NCI-H187 (cell line): ENCODE measurements around the gene PSMB11.
"Not testable (repeated sequence)": the region's sequence is repeated elsewhere in the genome, so short reads cannot be mapped to it uniquely, and the experiment has no call there.

Source experiments
- DNase-seq, 2 experiments: peaks; one replicate each; lab custom pipeline; 2025; lab: John Stamatoyannopoulos, UW

Gene PSMB11

DNA sequence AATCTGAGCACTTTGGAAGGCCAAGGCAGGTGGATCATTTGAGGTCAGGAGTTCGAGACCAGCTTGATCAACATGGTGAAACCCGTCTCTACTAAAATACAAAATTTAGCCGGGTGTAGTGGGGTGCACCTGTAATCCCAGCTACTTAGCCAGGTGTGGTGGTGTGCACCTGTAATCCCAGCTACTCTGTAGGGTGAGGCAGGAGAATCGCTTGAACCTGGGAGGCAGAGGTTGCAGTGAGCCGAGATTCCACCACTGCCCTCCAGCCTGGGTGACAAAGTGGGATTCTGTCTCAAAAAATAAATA, 28.3 kb upstream of the PSMB11 start:
- DNase-seq = not testable (repeated sequence)

DNA sequence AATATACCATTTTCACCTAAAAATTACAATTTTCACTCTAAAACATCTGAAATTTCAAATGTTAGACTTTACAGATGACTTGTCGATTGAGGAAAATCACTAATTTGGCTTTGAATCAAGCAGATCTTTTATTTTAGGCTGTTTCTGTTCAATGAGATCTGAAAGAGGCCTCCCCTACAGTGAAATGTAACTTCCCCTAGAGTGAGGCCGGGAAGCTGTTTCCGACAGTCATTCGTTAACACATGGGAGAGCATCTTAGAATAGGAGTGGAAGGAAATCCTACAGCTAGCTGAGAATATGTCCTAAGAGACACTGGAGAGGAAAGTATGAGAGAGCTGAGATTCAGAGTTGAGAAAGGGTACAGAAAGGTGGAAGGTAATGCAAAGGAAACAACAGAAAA, 26.4 kb upstream of the PSMB11 start:
- no peak for DNase-seq

DNA sequence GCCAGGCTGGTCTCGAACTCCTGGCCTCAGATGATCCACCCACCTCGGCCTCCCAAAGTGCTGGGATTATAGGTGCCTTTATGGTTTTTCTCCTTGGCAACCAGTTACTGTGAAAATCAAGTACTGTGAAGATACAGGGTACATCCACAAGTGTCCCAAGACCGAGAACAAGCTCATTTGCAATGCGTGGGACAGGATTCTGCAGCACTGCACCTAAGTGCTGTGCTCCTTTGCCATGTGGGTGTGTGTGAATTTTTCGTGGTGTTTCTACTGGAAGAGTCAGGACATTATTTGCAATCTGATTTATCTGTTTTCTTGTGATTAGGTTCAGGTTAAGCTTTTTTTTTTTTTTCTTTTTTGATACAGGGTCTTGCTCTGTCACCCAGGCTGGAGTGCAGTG, 24.9 kb upstream of the PSMB11 start:
- DNase-seq = no peak

DNA sequence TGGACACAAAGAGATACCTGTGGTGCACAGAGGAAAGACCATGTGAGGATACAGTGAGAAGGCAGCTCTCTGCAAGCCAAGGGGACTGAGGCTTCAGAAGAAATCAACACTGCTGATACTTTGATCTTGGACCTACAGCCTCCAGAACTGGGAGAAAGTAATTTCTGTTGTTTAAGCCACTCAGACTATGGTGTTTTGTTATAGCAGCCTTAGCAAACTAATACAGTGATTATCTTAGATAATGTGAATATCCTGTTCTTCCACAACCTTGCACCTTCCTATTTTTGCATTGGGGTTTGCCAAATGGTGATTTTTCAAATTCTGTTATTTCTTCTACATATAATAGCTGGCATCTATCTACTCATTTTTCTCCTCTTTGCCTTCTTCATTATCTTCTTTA, 23.9 kb upstream of the PSMB11 start:
- no peak for DNase-seq

DNA sequence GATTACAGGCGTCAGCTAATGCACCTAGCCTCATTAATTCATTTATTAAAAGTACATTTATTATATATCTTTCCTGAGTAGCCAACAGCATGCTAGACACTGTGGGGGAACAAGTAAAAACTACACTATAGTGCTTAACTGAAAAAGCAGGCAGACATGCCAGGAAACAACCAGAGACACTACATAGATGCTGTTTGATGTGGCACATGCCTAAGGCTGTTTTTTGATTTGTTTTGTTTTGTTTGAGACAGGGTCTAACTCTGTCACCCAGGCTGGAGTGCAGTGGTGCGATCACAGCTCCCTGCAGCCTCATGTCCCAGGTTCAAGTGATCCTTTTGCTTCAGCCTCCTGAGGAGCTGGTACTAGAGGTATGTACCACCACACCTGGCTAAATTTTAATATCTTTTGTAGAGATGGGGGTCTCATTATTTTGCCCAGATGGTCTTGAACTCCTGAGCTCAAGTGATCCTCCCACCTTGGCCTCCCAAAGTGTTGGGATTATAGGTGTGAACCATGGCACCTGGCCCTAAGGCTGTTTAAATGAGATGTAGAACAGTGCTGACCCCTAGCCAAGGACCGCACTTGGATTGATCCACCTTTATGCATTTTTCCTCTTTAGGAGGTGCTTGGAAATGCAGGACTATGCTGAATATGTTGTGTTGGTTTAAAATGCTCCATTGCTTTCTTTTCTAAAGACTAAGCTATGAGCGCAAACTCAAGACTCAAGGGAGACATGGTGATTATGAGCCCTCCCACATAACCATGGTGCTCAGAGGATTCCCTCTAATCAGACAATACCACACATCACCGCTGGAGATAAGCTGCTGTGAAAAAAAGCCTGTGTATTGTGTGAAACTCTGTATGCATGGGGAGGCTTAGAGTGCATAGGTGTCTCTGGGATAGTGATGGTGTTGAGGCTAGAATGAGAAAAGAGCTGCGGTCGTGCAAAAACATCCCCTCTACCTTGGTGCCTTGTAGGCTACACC, 21.6 kb upstream of the PSMB11 start:
- no peak for DNase-seq

DNA sequence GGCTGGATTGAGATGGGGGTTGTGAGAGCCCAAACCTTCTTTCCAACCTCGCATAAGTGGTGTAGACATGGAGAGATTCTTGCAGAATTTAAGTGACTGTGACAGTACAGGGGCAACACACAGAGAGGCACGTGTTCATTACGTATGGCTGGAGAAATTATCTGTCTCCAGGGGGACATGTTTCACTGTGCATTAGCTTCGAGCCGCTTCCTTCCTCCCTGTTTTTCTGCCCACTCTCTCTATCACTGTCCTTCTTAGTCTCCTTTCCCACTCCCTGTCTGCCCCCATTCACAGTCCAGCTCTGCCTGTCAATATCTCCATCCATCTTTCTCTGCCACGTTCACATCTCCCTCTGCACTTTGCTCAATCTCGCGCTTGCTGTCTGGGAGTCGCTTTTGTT, 20.6 kb upstream of the PSMB11 start:
- no peak for DNase-seq

DNA sequence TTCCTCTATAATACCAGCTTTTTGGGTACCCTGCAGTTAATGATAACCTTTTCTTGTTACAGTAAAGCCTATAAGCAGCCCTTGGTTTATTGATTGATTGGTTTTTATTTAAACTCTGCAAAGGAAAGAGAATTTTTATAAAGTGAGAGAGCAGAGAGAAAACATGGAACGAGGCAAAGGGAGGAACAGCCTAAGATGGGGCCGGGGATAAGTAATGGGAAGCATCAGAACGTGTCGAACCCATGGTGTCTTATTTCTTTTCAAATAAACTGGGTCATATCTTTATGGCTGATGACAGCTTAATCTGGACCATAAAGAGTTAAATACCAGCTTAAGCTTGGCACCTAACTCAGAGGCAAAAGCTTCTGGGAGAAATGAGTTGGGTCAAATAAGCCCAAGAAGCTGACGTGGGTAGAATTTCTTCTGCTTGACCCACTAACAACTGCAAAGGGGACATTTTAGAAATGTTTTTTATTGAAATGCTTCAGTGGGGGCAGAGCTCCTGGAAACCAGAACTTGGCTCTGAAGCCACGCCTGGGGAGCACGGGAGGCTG, 20.0 kb upstream of the PSMB11 start:
- no peak for DNase-seq

DNA sequence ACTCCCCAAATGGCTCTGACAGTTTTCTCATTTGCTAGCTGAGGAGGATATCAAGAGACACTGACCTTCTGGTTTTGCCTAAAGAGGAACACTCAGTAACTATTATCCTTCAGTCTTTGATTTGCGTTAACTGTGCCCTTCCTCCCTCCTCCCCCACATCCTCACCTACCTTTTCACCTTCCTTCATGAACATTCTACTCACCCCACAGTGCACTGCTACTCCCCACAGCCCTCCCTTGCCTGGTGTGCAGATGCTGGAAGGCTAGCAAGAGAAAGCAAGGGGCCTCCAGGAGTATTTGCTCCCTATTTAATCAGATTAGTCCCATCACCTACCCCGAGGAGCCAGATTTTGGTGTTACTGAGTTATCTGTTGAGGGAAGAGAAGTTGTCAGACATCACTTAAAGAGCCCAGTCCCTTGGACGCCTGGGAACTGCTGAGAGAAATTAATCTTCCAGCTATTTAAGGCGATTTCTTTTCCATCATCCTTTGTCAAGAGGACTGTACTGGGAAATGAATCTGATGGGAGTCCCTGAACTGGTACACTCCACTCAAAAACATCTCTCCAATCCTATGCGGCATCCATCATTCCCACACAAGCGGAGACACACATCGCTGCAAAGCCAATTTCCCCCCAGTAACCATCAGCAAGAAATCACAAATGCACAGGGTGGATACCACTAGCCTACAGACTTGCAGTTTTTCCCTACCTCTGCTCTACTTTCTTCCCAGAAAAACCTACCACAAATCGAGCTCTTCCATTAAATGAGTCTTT, 18.8 kb upstream of the PSMB11 start:
- no peak for DNase-seq

DNA sequence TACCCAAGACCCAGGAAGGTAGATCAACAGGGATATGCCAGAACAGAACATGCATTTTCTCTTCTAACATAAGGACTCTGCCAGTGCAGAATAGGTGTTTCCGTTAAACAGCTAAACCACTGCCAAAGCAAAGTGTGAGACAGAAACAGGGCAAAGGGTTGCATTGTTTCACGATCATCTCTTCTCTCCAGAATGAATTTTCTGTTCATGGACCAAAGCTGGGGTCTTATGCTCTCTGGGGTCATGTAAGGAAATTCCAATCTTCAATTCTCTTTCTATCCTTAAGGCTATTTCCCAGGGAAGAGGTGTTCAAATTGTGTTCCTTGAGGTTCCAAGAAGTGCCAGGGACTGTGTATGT, 18.2 kb upstream of the PSMB11 start:
- DNase-seq = no peak

DNA sequence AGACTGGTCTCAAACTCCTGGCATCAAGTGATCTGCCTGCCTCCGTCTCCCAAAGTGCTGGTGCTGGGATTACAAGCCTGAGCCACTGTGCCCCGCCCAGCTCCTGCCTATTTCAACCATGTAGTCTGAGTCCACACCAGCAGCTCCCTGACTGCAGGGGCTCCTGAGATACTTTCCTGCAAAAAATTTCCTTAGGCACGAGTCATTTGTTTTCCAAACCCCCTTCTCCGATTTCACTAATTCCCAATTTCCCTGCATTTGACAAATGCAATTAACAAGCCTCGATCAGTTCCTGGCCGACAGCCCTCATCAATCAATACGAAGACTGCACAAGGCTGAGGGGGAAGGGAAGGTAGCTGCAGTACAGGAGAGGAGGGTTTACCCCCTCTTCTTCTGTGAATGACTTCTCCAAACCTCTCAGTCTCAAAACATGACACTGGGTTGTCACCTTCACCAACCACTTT, 17.4 kb upstream of the PSMB11 start:
- DNase-seq = no peak

DNA sequence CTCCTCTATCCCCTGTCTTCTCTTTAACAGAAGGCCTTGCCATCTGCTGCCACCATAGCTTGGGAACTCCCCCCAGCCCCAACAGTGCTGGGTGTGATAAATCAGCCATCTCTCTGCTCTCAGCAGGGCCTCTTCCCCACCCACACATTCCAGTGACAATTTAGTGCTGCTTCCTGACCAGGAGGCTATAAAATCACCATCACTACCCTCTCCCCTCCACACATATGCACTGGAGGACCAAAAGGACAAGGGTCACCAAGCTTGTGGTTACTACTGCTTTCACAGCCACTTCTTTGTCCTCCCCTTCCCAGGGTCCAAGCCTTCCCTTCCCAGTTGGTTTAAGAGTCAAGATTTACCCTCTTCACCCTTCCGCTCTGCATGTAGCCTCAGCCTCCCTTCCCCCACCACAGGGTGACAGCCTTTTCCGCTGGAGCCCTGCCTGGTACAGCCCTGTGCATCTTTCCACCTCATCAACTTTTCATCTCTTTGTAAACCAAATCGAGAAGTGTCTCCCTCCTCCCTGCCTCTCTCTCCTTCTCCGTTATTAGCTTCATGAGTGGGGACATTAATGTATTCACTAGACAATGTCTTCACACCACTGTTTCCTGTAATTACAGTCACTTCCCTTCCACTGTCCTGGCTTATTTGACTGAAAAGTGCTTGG, 16.7 kb upstream of the PSMB11 start:
- DNase-seq = no peak

DNA sequence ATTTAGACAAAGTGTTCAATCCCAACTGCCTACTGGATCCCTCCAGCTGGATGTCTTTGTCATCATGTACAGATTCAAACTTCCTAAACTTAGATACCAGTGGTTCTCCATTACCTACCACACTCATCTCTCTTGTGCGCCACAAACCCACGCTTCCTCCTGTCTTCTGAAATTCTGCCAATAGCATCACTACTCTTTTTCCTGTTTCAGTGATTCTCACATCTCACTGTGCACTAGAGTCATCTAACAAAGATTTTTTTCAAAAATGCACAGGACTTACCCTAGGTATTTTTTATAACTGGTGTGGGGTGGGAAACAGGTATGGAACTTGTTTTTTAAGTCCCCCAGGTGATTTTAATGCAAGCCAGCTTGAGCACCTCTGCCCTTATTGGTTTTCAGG, 13.2 kb upstream of the PSMB11 start:
- DNase-seq = no peak

DNA sequence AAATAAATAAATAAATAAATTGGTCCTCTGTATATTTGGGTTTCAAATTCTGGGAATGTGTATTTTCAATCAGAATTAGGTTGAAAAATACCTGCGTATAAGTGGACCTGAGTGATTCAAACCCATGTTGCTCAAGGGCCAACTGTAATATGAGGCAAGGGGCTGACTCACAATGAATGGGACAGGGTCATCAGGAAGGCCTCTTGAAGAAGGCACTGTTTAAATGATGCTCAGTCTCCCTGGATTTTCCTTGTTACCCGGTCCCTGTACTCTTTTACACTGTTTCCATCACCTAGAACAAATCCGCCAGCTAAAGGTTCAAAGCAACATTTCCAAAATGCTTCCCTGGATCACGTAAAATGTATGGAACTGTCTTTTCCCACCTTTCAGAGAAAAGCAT, 11.1 kb upstream of the PSMB11 start:
- DNase-seq = no peak

DNA sequence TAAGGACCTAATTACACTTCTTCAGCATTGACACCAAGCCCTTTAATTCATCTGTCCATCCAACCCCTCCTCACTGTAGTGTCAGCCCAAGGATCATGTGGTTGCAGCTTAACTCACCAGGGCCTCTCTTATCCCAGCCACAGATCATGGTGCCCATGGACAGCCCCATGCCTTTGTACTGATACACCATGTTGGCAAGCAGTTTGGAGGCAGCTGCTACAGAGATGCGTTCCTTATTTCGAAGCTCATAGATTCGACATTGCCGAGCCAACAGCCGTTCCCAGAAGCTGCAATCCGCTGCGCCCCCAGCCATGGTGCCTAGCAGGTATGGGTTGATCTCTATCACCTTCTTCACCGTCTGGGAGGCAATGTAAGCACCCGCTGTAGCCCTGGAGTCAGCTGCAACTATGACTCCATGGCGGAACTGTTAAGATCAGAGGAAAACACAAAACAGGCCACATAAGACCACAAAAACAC, 8.7 kb upstream of the PSMB11 start:
- DNase-seq = no peak

DNA sequence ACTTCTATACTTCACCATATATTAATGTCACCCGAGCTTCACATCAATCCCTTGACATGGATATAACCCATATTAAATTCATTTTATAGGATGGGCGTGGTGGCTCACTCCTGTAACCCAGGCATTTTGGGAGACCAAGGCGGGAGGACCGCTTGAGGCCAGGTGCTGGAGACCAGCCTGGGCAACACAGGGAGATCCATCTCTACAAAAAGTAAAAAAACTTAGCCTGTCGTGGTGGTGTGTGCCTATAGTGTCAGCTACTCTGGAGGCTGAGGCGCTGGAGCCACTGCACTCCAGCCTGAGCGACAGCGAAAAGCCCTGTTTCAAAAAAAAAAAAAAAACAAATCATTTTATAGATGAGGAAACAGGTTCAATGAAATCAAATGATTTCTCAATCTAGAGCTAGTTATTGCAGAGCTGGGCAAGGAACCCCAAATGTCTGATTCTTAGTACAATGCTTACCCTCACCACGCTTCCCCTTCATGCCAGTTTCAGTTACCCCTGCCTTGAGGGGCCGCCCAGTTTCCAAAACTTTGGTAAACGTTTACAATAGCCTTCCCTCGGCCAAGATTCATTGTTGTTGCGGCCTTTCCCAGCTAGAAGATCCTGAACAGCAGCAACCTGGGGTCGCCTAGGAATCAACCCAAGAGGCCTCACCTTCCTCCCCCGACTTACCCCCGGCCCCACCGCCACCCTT, 8.1 kb upstream of the PSMB11 start:
- no peak for DNase-seq

DNA sequence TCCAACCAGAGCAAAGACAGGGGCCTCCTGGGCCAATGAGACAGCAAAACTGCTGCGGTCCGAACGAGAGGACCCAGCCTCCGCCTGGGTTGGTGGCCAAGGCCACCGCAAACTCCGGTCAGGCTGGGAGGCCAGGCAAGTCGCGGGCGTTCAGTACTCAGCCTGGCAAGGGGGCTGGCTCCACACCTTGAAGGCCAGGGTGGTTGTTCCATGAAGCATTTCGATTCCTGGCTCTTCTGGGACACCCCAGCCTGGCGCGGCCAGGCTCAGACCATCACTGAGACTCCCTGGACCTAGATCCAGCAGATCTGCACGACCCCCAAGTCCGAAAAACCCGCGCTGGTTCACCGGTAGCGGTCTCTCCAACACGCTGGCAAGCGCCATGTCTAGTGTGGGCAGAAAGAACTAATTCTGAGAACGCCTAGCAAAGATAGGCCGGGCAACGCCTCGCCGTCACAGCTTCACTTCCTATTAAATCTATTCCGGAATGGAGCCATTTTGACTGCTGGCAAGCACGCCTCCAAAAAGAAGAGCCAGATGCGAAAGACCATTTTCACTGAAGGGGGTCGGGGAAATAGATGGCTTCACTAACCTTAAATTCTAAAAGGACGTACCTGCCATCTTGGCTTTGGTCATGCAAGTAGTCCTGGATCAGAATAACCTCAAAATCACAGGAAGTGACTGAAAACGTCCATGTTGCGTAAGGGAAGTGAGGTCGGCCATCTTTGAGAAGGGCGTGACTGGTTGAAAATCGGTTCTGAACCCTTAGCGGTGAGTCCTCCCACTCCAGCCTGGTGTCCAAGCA, 7.3 kb upstream of the PSMB11 start, which contains the start of gene PSMB5:
TSS of gene PSMB5 (minus strand) at position 403 of the 805 bp plus-strand sequence. CDS start at position 384, 19 bp downstream.
- DNase-seq = no peak

DNA sequence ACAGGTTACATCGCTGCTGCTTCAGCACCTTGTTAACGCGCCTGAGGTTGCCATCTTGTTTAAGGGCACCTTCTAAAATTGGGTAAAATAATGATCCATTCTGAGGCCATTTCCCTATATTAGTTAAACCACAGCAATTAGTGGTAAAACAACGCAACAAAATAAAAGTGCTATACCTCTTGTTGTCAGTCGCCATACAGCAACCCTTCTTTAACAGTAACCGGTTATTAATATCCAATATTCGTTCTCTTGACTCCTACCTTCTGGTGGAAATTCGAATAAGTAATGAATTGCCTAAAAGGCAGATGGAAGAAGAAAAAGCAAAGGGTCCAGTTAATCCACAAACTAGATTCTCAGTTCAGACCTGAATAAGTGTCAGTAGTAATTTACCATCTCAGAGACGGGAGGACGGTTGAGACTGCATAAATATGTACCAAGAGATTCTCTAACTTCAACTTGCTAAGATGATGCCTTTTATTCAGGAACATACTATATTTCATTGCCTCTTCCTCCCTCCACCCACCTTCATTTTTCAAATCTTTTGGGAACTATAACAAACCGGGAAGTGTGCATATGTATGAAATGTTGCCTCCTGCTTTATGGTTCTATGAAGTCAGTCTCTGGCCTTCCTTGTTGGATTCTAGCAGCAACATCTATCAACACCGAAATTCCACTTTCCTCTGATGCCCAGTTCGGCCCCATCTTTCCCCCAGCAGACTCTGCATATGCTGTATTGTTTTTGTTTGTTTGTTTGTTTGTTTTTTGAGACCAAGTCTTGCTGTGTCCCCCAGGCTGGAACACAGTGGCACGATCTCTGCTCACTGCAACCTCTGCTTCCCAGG, 6.5 kb upstream of the PSMB11 start:
- DNase-seq = no peak

DNA sequence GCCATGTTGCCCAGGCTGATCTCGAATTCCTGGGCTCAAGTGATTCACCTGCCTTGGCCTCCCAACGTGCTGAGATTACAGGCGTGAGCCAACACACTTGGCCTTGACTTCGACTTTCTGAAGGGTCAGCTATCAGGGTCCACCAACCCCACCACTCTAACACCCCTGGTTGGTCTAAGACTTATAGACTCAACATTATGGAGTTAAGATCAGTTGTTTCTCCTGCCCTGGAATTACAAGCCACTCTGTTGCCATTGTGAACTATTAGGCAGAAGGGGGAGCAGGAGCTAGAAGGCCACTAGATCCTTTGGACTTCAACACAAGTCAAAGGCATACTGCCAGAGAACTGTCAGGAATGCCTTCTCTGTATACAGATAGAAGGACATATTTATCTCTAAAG, 1.9 kb upstream of the PSMB11 start:
- DNase-seq = no peak

DNA sequence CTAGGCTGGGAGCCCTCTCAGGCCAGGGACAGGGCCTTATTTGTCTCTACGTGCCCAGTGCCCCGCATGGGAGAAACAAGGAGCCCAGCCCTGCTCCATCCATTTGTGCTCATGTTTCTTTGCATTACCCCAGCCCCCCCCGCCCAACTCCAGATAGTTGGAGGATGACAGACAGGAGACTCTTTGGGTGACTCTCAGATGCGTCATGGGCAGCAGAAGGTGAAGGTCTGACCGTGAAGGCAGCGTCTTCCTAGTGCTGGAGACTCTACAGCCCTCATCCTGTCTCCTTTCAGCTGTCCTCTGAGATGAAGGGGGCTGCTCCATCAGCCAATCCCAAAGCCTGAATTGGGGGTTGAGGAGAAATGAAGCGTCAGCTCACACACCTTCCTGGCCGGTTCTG, 283 bp upstream of the PSMB11 start:
- DNase-seq = no peak

DNA sequence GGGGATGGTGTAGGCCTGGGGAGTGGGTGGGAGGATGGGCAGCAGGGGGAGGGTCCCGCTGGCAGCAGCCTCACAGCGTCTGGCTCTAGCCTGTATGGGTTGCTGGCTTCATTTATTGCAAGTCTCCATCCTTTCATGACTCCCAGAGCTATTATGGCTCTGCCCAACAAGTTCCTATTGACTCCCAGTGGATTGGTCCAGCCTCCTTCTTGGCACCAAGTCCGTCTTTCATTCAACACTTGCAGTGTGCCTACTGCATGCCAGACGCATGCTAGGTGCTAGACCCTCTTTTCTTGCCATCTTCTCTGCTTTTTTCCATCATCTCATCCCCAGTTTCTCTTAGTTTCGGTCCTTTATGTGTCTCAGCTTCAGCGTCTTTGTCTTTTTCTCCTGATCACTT, 1.1 kb downstream of the PSMB11 start:
- no peak for DNase-seq
